DND-41 (cell line): Measurements from ENCODE around the gene REC114.

ENCODE experiments used
- EZH2 ChIP-seq: IDR thresholded peaks from 3 replicates; pipeline ENCODE4 v1.6.1; 2012; ENCODE audit warnings: borderline replicate concordance, low read depth, mild to moderate bottlenecking, moderate library complexity, low read length, inconsistent platforms; ENCODE audit not compliant: severe bottlenecking
- TF ChIP-seq, protein P1 (sequence below): IDR thresholded peaks from 2 replicates; pipeline ENCODE4 v1.5.1; 2012; ENCODE audit warnings: borderline replicate concordance, low read length, moderate library complexity, mild to moderate bottlenecking; ENCODE audit not compliant: poor library complexity, severe bottlenecking; ENCODE audit errors: extremely low read depth

DNA sequence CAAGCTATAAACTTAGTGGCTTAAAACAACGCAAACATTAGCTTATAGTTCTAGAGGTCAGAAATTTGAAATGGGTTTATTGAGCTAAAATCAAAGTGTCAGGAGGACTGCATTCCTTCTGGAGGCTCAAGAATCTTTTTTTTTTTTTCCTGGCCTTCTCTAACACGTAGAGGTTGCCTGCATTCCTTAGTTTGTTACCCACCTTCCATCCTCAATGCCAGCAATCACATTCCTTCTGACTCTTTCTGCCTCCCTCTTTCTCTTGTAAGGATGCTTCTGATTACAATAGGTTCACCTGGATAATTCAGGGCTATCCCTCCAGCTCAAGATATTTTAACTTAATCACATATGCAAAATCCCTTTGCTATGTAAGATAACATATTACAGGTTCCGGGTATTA is 24.8 kb downstream of the REC114 start:
- TF ChIP-seq, protein P1, sequence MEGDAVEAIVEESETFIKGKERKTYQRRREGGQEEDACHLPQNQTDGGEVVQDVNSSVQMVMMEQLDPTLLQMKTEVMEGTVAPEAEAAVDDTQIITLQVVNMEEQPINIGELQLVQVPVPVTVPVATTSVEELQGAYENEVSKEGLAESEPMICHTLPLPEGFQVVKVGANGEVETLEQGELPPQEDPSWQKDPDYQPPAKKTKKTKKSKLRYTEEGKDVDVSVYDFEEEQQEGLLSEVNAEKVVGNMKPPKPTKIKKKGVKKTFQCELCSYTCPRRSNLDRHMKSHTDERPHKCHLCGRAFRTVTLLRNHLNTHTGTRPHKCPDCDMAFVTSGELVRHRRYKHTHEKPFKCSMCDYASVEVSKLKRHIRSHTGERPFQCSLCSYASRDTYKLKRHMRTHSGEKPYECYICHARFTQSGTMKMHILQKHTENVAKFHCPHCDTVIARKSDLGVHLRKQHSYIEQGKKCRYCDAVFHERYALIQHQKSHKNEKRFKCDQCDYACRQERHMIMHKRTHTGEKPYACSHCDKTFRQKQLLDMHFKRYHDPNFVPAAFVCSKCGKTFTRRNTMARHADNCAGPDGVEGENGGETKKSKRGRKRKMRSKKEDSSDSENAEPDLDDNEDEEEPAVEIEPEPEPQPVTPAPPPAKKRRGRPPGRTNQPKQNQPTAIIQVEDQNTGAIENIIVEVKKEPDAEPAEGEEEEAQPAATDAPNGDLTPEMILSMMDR: no peak
- TF ChIP-seq EZH2: no peak
